ENCODE measurements around the gene EPHX1. TPM values are rescaled to one million over a fixed set of nuclear protein-coding genes. Genes with fewer than 3 reads are reported as not detected.
A peak's percentile ranks its signal among the peaks of the same experiment; 100 is the strongest.
"Not testable (repeated sequence)": the region's sequence is repeated elsewhere in the genome, so short reads cannot be mapped to it uniquely, and the experiment has no call there.

Gene EPHX1
- total RNA-seq, 2 donors from 2014 or later: 57.7 to 66.0 TPM

DNA sequence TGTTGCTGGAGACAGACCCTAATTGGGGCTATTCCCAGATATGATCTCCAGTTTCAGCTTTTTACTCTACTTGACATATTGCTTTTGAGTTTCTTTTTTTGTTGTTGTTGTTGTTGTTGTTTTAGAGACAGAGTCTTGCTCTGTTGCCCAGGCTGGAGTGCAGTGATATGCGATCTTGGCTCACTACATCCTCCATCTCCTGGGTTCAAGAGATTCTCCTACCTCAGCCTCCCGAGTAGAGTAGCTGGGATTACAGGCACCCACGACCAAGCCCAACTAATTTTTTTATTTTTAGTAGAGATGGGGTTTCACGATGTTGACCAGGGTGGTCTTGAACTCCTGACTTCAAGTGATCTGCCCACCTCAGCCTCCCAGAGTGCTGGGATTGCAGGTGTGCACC lies 33.6 kb upstream of the EPHX1 start:
- no peaks in the 10 kb centered on the region for H3K9me3 ChIP-seq
- H3K36me3 ChIP-seq: no peaks in the 10 kb centered on the region
- H3K4me1 ChIP-seq: peaks cover 0 to 44% of the 10 kb centered on the region in 2 donors
- H3K27me3 ChIP-seq: no peaks in the 10 kb centered on the region
- H3K4me3 ChIP-seq: no peak overlapping the region
- no peak for TF ChIP-seq CTCF (IDR thresholded peaks at IDR 0.05)
- H3K27ac ChIP-seq: no peak overlapping the region
- DNase-seq (ENCODE audit: low spot score): no peak

DNA sequence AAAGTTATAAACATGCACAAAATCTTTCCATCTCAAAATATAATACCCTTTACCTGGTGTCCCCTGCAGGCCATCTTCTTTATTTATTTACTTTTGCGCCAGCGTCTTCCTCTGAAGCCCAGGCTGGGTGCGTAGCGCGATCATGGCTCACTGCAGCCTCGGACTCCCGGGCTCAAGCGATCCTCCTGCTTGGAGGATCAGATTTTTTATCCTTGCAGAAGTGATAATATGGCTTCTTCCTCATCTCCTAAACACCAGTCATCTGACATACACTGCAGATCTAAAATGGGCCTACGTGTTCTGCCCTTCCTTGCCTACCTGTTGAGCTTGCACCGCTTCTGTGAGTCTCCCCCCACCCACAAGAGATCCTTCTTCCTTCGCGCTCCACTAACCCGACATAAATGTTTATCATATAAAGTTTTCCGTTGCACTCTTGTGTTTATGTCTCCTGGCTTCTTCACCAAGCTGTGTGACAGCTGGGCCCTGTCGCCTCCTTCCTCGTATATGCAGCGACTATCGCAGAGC lies 32.8 kb upstream of the EPHX1 start:
- peak overlapping the region; percentile 92 to 94 for H3K27ac ChIP-seq
- H3K4me3 ChIP-seq: peak overlapping the region; percentile 36 to 84
- H3K4me1 ChIP-seq: peaks cover 0 to 43% of the 10 kb centered on the region in 2 donors
- TF ChIP-seq CTCF (IDR thresholded peaks at IDR 0.05): no peak
- H3K9me3 ChIP-seq: no peaks in the 10 kb centered on the region
- no peaks in the 10 kb centered on the region for H3K27me3 ChIP-seq
- DNase-seq (ENCODE audit: low spot score): no peak
- no peaks in the 10 kb centered on the region for H3K36me3 ChIP-seq

DNA sequence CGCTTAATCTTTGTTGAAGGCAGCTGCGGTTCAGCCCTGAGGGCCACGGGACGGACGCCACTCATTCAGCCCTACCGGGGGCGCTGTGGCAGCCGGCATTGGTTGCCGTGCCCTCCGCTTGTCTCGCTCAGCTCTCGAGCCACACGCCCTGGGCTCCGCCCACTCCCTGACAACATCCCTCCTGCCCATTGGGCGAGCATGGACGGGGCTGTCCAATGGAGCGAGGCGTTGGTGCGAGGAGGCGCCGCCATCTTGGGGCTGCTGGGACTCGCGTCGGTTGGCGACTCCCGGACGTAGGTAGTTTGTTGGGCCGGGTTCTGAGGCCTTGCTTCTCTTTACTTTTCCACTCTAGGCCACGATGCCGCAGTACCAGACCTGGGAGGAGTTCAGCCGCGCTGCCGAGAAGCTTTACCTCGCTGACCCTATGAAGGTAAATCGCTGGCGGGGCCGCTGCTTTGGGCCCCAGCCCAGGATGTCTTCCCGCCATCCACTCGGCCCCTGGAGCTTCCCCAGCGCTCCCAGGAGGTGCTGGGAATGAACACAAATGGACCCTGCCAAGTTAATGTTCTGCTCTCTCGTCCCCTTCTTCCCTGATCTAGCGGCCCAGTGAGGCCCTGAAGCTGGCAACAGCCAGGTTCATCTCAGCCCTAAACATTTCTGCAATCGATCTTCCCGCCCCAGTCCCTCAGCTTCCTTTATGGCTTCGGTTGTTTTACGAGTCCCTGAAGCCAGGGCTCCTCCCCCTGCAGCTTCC lies 32.2 kb upstream of the EPHX1 start, which contains the start of gene SRP9:
Gene SRP9 (plus strand): TSS at position 244 of the 754 bp plus-strand sequence. CDS start 115 bp downstream, at position 359.
- Histone ChIP-seq H3K27me3 (no peaks in the 10 kb centered on the region), H3K4me1 (peaks cover 0 to 48% of the 10 kb centered on the region in 2 donors), H3K4me3 (peak within 1 kb of the TSS; percentile 82 to 84), H3K27ac (peak within 1 kb of the TSS; percentile 92 to 94), H3K36me3 (no peaks in the 10 kb centered on the region), H3K9me3 (no peaks in the 10 kb centered on the region)
- peak; percentile 99 for DNase-seq (ENCODE audit: low spot score)
- peak; percentile 78 to 91 for TF ChIP-seq CTCF (IDR thresholded peaks at IDR 0.05)

DNA sequence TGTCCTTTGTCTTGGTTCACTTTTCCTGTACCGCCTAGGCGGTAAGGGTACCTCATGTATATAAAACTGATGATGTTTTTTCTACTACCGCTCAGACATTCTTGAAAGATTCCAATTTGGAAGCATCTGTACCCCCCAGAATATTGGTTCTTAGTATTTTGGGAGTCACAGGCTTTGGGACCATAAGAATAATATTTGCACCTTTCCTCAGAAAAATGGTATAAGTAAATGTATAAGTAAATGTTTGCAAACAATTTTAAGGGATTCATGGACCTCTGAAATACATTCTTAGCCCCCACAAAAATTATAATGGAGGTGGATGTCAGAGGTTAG lies 31.6 kb upstream of the EPHX1 start:
- peaks cover 0 to 52% of the 10 kb centered on the region in 2 donors for H3K4me1 ChIP-seq
- no peak for DNase-seq (ENCODE audit: low spot score)
- H3K9me3 ChIP-seq: no peaks in the 10 kb centered on the region
- H3K36me3 ChIP-seq: peaks cover under 1% of the 10 kb centered on the region
- H3K27ac ChIP-seq: peak overlapping the region; percentile 92 to 94
- H3K4me3 ChIP-seq: peak overlapping the region; percentile 82 to 84
- no peaks in the 10 kb centered on the region for H3K27me3 ChIP-seq
- TF ChIP-seq CTCF (IDR thresholded peaks at IDR 0.05): no peak

DNA sequence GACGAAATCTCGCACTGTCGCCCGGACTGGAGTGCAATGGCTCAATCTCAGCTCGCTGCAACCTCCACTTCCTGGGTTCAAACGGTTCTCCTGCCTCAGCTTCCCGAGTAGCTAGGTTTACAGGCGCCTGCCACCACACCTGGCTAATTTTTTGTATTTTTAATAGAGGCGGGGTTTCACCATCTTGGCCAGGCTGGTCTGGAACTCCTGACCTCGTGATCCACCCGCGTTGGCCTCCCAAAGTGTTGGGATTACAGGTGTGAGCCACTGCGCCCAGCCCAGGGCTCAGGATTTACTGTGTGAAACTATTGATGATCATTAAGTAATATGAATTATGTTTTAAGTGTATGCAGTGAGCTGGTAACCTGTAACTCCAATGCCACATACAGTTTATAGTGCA lies 30.8 kb upstream of the EPHX1 start:
- not testable (repeated sequence) for H3K27me3 ChIP-seq; DNase-seq (ENCODE audit: low spot score); H3K36me3 ChIP-seq; H3K9me3 ChIP-seq
- Histone ChIP-seq H3K27ac (peak overlapping the region in 1 of 2 donors; percentile 94), H3K4me1 (peaks cover 0 to 56% of the 10 kb centered on the region in 2 donors), H3K4me3 (peak overlapping the region; percentile 82 to 84)

DNA sequence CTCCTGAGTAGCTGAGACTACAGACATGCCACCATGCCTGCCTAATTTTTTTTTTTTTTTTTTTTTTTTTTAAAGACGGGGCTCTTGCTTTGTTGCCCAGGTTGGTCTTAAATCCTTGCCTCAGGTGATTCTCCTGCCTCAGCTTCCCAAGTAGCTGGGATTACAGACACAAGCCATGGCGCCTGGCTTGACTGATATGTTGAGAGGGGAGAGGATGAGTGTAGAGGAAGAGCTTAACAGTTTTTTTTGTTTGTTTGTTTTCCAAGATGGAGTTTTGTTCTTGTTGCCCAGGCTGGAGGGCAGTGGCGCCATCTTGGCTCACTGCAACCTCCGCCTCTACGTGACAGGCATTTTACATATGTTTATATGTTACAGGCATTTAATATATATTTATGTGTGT lies 29.8 kb upstream of the EPHX1 start:
- H3K27ac ChIP-seq: no peak overlapping the region
- H3K4me3 ChIP-seq: no peak overlapping the region
- H3K4me1 ChIP-seq: peaks cover 0 to 56% of the 10 kb centered on the region in 2 donors
- peaks cover 9% of the 10 kb centered on the region for H3K36me3 ChIP-seq
- no peaks in the 10 kb centered on the region for H3K9me3 ChIP-seq
- no peaks in the 10 kb centered on the region for H3K27me3 ChIP-seq
- DNase-seq (ENCODE audit: low spot score): no peak
- TF ChIP-seq CTCF (IDR thresholded peaks at IDR 0.05): no peak
